IPS-11a (cell line): ENCODE data around the gene UBTD1.
"Not testable (repeated sequence)": the region's sequence is repeated elsewhere in the genome, so short reads cannot be mapped to it uniquely, and the experiment has no call there.

Experiments used
- H3K4me3 ChIP-seq: one replicate; pipeline ENCODE4 v1.5.1; 2013; ENCODE audit warnings: low read depth, low read length, control low read depth

Gene UBTD1

DNA sequence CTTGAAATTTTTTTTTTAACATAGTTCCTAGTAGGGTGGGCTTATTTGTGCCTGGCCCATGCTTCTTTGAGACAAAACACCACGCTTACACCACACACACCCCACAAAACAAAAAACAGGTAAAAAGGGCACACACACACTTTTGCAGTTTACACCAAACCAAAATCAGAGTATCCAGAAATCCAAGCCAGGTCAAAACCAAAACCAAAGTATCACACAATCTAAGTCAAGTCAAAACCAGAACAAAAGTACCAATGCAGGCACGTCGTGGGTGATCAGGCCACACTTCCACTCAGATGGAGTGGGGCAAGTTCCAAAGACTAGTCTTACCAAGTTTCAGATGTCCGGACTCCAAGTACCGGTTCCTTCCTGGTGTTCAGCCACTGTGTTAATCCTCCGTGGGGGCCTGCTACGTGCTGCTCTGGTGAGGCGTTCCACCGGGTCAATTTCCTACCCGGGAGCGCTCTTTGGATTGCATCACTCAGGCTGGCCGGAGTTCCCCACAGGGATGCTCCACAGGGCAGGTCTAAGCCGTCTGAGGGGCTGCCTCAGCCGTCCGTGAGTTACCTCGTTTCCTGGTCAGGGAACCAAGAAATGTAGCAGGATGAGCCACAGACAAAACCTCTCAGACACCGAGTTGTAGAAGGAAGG is 62.1 kb downstream of the UBTD1 start:
- not testable (repeated sequence) for H3K4me3 ChIP-seq

DNA sequence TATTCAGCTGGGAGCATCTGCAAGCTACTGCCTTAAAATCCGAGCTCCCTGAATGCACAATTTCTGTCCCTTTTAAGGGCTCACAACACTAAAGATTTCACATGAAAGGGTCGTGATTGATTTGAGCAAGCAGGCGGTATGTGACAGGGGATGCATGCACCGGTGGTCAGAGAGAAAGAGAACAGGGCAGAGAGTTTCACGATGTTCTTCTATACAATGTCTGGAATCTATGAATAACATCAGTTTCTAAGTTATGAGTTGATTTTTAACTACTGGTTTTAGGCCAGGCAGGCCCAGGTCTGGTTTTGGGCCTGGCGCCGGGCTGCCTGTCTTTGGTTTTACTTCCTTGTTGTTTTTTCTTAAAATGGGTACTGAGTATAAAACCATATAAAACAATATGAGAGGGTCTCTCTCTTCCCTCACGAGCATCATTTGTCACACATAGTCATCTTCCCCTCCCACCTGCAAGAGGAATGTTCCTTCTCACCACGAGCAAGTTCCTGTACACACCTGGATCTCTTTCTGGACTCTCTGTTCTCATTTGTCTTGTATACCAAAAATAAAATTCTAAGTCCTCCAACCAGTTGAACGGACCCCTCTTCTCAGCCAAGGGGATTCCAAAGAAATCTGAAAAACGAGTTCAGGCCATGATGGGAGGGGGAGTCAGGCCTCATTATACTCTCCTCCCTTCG is 62.8 kb downstream of the UBTD1 start:
- not testable (repeated sequence) for H3K4me3 ChIP-seq

DNA sequence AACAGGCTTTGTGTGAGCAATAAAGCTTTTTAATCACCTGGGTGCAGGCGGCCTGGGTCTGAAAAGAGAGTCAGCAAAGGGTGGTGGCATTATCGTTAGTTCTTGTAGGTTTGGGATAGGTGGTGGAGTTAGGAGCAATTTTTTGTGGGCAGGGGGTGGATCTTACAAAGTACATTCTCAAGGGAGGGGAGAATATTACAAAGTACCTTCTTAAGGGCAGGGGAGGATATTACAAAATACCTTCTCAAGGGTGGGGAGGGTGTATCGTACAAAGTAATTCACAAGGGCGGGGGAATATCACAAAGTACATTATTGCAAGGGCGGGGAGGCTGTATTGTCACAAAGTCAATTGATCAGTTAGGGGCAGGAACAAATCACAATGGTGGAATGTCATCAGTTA is 63.6 kb downstream of the UBTD1 start:
- H3K4me3 ChIP-seq, result not testable (repeated sequence)

DNA sequence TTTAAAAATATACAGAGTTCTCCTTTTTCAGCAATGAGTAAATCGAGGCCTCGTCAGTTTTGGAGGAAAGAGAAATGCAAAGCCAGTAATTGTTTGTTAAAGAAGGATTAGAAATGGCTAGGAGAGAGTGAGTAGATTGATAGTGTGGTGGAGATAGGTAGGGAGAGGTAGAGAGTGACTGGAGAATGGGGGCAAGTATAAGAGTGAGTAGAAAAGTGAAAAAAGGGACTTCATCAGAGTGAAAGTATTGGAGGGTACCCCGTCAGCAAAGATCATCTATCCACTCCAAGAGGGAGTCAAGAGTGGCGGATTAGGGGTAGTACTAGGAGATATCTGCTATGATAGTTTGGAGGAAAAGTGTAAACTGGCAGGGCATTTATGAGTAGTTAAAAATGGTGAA is 64.6 kb downstream of the UBTD1 start:
- H3K4me3 ChIP-seq, result no peak overlapping the region

DNA sequence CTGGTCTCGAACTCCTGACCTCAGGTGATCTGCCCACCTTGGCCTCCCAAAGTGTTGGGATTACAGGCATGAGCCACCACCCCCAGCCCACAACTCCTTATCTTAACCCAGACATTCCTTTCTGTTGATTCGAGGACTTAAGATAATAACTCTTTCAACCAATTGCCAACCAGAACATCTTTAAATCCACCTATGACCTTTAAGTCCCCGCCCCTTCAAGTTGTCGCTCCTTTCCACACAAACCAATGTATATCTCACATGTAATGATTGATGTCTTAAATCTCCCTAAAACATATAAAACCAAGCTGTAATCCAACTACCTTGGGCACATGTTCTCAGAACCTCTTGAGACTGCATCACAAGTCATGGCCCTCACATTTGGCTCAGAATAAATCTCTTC is 66.1 kb downstream of the UBTD1 start:
- H3K4me3 ChIP-seq, result no peak overlapping the region

DNA sequence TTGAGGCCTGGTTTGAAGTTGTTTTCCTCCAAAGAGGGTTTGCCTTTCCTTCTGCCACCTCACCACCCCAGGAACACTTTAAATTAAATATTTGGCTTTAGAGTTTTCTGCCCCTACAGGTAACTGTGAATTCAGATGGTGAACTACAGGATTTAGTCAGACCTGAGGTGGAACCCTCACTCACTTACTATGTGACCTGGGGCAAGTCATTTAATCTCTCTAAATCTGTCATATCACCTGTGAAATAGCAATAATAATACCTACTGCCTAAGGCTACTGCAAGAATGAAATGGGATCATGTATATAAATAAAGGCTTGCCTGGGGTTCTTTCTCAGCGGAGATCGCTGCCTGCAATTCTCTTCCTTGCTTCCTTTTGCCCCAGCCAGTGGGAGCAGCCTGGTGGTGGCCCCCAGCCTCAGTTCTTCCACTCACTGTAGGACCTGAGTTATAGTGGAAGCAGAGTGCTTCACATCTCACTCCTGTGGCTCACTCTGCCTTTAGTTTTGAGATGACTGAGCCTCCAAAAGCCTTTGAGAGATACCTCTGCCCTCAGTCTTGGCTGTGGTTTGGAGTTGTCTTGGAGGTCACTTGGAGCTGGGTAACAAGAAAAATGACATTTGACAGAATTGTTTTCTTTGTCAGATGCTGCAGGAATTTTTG is 67.7 kb downstream of the UBTD1 start:
- no peak overlapping the region for H3K4me3 ChIP-seq

DNA sequence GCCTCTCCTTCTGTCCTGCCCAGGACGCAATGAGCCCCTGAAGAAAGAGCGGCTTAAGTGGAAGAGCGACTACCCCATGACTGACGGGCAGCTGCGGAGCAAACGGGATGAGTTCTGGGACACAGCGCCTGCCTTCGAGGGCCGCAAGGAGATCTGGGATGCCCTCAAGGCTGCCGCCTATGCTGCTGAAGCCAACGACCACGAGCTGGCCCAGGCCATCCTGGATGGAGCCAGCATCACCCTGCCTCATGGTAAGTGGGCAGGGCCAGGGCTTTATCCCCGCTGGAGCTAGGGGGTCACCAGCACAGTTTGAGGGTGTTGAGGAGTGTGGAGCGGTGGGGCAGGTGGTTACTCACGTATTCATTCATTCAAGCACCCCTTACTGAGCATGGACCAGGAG is 69.2 kb downstream of the UBTD1 start:
- H3K4me3 ChIP-seq, result no peak overlapping the region

DNA sequence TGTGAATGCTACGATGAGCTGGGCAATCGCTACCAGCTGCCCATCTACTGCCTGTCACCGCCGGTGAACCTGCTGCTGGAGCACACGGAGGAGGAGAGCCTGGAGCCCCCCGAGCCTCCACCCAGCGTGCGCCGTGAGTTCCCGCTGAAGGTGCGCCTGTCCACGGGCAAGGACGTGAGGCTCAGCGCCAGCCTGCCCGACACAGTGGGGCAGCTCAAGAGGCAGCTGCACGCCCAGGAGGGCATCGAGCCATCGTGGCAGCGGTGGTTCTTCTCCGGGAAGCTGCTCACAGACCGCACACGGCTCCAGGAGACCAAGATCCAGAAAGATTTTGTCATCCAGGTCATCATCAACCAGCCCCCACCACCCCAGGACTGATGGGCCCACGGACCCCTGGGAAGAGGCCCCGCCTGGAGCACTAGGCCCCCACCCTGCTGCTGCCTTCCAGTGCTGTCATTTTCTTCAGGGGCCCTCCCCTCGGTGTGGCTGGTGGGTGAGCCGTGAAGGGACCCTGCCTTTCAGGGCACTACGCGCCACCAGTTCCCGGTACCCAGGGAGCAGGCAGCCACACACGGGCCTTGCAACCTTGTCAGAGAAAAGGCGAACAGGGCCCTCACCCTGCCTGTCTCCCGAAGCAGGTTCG is 71.5 kb downstream of the UBTD1 start:
- H3K4me3 ChIP-seq, result no peak overlapping the region

DNA sequence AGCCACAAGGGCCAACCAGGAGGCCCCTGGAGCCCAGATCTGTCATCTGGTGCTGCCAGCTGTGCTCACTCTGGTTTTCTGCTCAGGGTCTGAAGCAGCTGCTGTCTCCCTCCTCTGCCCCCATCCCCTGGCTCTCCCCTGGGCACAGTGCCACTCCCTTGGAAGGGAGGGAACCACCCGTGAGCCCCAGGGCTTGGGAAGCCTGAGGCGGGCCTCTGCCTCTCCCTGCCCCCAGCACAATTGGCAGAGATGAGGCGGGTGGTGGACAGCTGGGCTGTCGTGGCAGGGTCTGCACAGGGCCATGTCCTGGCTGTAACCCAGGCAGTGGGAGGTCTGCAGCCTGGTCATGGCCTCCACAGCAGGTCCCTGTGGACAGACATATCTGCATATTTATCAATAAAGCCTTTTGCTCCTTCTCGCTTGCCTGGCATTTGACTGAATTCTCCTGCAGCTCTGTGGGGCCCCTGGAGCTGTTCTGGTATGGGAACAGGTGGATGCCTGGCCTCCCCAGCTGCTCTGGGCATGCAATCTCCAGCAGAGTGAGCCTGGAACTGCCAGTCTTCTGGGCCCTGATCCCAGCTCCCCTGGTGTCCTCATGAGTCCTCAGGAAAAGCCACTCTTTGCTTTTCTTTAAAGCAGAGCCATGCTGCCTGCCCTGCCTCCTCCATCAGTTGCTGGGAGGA is 72.2 kb downstream of the UBTD1 start:
- H3K4me3 ChIP-seq, result no peak overlapping the region

DNA sequence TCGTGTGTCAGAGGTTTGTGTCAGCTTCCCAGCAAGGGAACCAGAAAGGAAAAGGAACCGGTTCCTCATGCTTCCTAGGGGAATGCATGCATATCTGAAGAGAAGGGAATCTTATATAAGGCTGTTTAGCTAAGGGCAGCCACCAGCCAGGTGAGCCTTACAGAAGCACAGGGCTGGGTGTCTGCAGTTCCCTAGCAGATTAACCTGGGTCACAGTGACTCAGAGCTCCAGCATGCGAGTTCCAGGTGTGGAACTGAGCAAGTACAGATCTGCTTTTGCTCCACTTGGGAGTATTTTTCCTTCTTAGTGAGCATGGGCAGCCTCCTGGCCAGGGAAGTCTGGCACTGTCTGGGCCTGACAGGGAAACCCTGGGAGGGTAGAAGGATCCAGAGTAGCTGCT is 72.9 kb downstream of the UBTD1 start:
- no peak overlapping the region for H3K4me3 ChIP-seq

DNA sequence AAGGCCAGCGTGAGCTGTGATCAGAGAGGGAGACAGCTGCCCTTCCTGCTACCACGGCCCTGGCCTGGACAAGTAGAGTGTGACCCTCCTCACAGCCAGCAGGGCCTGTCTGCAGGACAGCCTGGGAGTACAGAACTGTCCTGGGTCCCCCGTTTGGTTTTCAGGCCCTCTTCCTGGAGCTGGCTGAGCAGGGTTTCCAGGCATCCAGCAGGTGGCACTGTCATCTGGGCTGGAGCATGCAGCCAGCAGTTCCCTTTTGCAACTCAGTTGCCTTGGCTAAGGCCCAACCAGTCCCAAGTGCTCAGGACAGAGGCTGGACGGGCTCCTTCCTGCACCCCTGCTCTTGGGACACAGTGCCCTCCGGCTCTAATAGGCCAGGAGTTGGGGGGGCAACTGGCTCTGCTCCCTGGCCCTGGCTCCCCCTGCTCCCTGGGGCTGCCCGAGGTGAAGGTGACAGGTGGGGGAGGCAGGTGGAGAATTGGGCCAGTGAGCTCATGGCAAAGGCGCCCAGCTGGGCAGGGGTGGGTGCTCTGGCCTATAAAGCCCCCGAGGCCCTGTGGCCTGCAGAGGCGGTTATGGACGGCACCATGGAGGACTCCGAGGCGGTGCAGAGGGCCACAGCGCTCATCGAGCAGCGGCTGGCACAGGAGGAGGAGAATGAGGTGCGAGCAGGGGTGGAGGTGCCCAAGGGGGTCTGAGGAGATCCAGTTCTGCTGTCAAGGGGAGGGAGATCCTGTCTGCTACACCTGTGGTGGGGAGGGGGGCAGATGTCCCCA is 73.7 kb downstream of the UBTD1 start, which contains the start of gene ANKRD2:
Gene ANKRD2, plus strand, starts transcription at position 566 of the 776 bp plus-strand sequence. Its CDS starts 10 bp downstream, at position 576.
- H3K4me3 ChIP-seq, result no peak within 1 kb of the TSS

DNA sequence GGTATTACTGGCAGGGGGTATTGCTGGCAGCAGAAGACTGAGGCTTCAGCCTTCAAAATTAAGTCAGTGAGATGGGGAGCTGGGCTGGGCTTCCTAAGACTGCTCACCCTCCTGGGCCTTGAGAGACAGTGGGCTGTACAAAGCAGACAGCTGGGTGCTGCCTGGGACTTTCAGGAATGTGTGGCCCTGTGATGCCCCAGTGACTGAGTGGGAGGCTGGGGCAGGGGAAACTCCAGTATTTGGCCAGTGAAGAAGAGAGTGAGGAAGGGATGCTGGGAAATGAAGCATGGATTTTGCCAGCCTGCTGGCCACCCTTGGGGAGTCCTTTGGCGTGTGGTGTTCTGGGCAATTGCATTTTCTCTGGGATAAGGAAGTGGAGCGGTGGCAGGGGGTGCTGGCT is 74.3 kb downstream of the UBTD1 start:
- H3K4me3 ChIP-seq, result no peak overlapping the region

DNA sequence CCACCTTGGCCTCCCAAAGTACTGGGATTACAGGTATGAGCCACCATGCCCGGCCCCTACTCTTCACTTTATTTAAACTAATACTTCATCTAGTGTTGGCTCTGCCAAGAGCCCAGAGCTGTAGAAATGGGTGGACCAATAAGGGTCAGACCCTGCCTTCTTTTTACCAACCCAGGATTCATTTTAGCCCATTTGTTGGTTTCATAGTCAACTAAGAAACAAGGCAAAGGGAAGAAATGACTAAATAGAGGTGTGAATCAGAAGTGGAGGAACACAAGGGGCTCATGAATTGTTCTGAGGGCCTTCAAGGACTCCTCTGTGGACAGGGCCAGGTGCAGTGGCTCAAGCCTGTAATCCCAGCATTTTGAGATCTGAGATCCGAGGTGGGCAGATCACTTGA is 74.9 kb downstream of the UBTD1 start:
- no peak overlapping the region for H3K4me3 ChIP-seq

DNA sequence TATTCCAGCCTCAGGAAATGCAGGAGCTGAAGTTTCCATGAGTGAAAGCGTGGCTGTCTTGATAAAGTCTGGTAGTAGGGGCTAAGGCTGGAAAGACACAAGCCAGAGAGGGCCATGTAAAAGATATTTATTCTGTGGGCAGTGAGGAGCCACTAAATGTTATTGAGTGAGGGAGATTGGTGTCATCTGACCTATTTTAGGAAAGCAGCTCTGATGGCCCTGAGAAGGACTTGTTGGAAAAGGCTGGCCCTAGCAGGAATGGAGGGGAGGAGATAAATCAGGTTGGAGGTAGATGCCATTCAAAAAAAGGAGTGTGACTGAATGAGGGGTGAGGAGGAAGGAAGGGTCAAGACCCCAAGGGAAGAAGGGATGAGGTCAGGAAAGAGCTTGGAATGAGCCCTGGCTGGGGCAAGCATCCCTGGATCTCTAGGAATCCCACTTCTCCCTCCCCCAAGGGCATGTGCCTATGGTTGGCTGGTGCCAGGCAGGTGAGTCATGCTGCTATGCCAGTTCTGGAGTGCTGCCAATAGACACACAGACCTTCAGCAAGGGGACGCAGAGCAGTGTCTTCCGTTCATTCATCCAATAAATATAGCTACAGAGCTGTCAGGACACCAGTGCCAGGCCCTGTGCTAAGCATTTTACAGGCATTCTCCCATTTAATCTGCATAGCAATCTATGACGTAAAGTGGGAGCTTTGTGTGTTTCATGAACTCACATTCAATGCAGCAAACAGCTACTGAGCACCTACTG is 75.8 kb downstream of the UBTD1 start:
- no peak overlapping the region for H3K4me3 ChIP-seq

DNA sequence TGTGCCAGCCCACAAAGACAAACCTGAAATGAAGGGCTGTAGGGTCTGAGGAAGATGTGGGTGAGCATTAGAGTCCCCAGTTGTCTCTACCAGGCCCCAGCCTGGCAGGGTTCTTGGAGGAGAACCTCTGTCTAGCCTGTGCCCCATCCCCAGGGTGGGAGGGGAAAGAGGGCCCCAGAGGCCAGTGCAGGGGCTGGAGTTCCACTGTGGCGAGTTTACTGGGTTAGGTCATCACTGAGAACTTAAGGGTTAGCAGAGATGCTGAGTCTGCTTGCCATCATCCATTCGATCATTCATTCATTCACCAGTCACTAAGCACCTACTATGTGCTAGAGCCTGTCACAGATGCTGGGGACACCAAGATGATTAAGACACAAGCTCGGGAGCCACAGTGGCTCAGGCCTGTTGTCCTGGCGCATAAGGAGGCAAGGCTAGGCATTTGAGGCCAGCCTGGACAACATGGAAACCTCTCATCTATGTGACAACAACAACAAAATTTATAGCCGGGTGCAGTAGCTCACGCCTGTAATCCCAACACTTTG is 76.5 kb downstream of the UBTD1 start:
- no peak overlapping the region for H3K4me3 ChIP-seq

DNA sequence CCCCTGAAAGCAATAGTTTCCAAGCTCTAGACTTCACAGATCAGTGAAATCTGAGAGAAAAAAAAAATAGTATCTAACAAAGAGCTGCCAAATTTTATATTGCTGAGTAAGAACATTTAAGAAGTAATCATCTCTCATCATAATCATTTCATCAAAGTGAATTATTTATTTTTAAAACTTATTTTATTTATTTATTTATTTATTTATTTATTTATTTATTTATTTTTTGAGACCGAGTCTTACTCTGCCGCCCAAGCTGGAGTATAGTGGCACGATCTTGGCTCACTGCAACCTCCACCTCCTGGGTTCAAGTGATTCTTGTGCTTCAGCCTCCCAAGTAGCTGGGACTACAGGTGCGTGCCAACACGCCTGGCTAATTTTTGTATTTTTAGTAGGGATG is 77.8 kb downstream of the UBTD1 start:
- not testable (repeated sequence) for H3K4me3 ChIP-seq

DNA sequence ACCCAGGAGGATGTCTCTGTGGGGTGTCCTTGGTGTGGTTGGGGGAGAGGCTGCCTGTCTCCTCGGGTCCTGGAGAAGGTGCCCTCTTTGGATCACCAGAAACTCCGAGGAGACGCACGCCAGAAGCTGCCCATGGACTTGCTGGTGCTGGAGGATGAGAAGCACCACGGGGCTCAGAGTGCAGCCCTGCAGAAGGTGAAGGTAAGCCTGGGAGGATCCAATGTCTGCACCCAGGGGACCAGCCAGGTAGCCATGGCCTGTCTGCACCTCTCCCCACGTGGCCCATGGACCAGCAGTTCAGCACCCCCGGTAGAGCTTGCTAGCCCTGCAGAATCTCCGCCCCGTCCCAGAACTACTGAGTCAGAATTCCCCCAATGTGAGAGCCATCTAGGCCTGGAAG is 79.0 kb downstream of the UBTD1 start:
- no peak overlapping the region for H3K4me3 ChIP-seq

DNA sequence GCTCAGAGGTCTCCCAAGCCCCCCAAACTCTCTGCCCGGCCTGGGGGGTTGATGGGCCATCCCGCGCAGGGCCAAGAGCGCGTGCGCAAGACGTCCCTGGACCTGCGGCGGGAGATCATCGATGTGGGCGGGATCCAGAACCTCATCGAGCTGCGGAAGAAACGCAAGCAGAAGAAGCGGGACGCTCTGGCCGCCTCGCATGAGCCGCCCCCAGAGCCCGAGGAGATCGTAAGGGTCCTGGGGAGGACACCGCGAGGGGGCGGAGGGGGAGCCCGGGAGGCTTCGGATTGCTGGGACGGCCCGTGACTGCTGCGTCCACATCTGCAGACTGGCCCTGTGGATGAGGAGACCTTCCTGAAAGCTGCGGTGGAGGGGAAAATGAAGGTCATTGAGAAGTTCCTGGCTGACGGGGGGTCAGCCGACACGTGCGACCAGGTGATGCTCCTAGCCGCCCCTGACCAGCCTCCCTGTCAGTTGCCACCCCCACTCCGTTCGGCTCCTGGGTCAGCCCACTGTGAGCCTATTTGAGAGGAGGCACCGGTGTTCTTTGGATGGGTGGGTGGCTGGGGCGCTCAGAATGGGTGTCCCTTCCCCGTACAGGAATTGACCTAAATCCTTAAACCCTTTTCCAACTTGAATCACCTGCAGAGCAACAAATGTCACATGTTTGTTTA is 79.6 kb downstream of the UBTD1 start:
- H3K4me3 ChIP-seq, result no peak overlapping the region
